HG02981 (cell line): ENCODE results near the gene DYNC2LI1.
"Not testable (repeated sequence)": the region's sequence is repeated elsewhere in the genome, so short reads cannot be mapped to it uniquely, and the experiment has no call there.

Source experiments
- ATAC-seq: cut with Tn5 transposase; IDR thresholded peaks from one replicate; pipeline ENCODE4 v1.9.1; 2021; ENCODE audit warnings: mild to moderate bottlenecking, moderate library complexity; ENCODE audit not compliant: unreplicated experiment

DYNC2LI1 gene

DNA sequence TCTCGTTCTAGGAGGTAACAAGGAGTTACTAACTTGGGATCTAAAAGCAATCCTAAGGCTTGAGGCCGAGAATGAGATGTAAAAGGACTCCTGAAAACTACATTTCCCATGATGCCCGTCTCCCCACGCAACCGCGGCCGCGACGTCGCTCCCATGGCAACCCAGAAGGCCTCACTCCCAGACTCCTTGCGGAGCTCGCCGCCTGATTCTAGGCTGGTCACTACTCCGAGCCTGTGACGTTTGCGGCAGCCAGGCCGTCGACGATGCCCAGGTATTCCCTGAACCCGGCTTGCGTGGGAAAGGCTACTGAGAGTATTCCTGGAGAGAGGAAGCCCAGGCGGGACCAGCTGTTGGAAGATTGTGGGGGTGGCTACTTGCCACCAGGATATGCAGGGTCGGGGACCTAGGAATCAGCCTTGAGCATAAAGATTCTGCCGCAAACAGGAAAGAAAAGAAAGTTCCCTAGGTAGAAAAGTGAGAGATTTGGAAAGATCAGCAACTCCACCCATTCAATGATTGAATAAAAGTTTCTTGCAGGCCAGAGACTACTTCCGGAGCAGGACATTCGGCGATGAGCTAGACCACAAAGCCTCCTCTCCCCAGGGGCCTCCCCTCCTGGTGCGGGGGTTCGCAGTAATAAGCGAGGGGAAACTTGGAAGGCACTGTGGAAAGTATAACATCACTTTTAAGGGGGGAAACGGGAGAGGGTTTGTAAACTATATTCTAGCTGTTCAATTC, at the start of gene DYNC2LI1:
DYNC2LI1 (plus strand) TSS at position 164 of the 738 bp plus-strand sequence; CDS start at position 264, 100 bp downstream.
- peak; percentile 98 for ATAC-seq

DNA sequence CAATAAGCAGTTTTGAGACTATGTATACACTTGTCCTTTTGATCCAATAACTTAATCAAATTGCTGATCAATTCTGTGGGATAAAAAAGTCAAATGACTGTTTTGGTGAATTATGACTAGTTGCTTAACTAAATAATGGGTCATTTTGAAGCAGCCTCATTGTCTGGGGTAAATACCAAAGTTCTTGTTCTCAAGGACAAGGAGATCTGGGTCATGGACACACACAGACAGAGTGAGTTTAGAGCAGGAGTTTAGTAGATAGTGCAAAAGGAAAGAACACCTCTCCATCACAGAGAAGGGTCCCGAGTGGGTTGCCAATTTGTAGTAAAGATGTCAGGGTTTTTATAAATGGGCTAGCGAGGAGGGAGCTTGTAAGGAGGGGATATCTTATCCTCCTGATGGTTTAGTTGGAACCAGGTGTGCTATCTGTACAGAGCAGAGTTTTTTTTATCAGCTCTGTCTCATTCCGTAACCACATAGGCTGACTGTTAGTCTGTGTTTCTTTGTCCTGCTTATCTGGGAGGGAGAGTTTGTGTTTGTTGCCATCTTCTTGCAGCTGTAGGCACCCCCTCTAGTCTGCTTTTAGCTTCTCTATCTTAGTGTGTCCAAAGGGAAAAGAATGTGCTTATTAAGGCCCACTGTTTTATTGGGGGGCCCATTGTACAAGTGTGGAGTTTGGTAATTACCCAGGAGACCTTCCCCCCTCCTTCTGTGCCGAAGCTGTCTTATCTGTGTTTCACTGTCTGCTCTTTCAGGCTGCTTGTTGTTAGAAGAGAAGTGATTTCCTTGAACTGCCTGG, 48.9 kb upstream of the DYNC2LI1 start:
- ATAC-seq = no peak

DNA sequence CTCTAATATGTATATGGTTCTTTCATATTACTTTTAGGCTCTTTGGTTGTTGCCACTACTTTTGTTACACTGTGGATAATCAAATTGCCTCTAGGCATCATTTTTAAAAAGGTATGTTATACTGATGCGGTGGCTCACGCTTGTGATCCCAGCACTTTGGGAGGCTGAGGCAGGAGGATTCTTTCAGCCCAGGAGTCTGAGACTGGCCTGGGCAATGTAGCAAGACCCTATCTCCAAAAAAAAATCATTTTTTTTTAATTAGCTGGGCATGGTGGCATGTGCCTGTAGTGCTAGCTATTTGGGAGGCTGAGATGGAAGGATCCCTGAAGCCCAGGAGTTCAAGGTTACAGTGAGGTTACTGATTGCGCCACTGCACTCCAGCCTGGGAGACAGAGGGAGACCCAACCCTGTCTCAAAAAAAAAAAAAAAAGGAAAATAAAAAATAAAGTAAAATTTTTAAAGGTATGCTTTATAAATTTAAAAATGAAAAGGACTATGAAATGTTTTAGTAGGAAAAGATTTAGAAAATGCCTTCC, 48.1 kb upstream of the DYNC2LI1 start:
- no peak for ATAC-seq

GRCh38 chr2:43726961-43727633, 46.7 kb upstream of the DYNC2LI1 start:
- ATAC-seq = not testable (repeated sequence)

DNA sequence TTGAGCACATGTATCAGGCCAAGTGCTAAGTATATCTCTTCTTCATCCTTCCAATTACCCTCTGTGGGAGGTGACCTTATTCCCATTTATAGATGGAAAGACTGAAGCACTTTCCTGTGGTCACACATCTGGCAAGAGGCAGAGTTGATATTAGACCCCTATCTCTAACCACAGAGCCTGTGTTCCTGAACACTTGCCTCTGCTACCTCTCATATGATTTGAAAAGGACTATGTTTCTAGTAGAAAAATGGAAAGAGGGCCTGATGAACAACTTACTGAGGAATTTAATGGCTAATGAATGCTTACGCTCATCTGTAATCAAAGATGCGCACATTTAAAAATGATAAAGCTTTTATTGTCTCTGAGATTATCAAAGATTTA, 46.2 kb upstream of the DYNC2LI1 start:
- no peak for ATAC-seq

DNA sequence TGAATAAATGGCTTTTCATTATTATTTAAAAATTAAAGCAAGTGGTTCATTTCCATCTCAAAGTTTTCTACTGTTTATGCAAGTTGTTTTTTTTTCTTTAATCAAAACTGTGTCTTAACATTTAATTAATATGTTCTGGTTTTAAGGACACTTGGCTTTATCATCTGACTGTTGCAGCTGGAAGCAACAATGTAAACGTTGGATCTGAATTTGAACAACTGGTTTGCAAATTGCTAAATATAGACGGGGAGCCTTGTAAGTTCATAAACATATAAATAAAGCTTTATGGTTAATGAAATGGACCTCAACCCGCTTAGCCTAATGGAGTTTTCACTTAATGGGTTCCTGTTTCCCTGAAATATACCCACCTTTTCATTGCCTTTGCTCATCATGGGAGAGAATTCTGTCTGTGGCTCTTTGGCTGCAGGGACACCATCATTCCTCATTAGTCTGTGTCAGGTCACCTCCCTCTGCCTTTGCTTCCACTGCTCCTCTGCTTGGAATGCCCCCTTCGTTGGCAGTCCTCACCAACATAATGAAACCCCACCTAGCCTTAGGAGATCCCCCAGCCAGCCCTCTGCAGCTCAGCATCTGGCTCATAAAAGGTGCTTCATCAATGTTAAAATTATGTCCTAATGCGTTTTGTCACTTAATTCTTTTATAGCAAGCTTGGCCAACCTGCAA, 44.2 kb upstream of the DYNC2LI1 start:
- no peak for ATAC-seq

- ATAC-seq = no peak
Observed at GRCh38 chr2:43731211-43731610, 42.6 kb upstream of the DYNC2LI1 start.

- ATAC-seq = no peak
Observed at GRCh38 chr2:43736637-43737036, 37.2 kb upstream of the DYNC2LI1 start.

- ATAC-seq = no peak
Observed at GRCh38 chr2:43737097-43737854, 36.6 kb upstream of the DYNC2LI1 start.

DNA sequence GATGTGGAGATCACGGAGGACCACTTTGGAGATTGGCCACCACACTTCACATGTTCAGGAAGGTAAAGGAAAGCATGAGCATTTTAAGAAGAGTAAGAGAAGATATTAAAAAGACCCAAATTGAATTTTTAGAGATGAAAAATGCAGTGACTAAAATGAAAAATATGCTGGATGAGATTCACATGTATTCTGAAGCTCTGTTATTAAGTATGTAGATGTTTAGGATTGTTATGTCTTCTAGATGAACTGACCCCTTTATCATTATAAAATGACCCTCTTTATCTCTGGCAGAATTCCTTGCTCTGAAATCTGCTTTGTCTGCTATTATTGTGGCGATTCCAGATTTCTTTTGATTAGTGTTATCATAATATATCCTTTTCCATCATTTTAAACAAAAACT, 36.0 kb upstream of the DYNC2LI1 start:
- no peak for ATAC-seq

DNA sequence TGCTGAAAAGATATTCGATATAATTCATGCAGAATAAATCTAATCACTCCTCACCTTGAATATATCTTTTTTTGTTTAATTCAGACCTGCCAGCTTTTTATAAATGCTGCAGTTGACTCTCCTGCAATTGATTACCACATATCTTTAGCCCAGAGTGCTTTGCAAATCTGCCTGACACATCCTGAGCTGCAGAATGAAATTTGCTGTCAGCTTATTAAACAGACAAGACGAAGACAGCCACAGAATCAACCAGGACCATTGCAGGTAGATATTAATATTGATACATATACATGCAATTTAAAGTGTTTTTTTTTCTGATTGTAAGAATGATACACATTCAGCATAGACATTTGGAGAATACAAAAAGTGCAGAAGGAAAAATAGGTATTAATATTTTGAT, 35.6 kb upstream of the DYNC2LI1 start:
- ATAC-seq = no peak

GRCh38 chr2:43743706-43744105, 30.1 kb upstream of the DYNC2LI1 start:
- no peak for ATAC-seq

DNA sequence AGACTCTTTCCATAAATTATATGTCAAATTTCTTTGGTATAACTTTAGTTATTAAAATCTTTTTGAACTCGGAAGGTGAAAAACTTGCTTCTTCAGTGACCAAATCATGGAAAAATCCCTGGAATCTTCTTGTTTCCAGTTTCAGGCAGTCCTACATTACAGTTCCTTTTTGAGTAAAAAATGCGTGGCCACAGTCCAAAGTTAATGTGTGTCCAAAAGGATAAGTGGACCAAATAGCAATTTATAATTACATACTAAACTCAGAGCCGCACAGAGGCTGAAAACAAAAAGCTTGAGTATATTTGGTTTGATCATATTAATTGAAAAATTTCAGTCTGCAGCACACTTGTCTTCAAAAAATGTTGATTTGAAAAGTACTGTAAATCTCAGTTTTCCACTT, 28.4 kb upstream of the DYNC2LI1 start:
- no peak for ATAC-seq

DNA sequence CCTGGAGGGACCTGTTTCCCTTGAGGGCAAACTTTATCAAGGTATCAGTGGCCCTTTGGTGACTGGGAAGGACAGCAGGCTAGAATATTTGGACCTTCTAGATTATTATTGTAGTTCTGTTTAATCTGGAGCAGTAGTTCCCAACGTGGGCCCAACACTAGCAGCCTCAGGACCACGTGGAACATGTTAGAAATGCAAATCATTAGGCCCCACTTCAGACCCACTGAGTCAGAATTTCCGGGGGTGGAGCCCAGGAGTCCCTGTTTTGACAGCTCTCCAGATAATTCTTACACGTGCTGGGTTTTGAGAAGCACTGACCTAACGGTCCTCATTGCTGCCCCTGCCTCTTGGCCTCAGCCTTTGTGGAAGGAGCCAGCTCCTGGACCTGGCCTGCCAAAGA, 25.5 kb upstream of the DYNC2LI1 start:
- no peak for ATAC-seq

DNA sequence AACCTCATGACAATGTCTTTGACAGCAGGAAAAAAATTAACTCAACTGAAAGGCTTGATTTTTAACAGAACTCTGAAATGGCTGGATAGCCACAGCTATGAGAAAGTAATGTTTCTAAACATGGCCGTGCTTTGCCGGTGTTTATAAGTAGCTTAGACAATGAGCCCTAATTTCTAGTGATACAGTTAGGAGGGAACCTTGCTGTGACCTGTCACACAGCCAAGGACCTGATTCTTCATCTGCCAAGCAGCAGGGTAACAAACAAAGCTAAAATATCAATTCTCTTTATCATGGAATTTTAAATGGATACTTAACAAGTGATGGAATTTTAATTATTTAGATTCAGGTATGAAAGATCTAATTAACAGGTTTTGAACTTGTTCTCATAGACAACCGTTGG, 24.3 kb upstream of the DYNC2LI1 start:
- ATAC-seq = no peak

DNA sequence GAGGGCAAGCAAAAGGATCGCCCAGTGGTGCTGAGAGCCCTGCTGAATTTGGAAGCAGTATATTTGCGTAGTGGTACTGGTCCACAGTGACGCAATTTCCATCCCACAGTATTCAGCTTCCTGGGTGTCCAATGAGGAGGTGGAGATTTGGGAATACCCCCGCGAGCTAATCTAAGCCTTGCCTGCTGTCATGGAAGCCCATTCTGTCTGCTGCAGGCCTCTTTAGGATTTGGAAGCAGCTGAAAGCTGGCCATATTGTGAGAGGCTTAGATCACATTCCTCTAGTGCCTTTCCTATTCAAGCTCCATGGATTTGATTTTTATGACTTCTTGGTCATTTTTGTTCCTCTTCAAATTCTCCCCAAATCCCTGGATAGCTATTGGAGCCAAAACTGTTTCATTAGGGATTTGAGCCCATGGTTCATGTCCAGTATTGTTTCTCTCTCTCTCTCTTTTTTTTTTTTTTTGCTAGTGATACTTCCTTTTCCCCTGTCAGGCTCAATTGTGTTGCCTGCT, 22.3 kb upstream of the DYNC2LI1 start:
- no peak for ATAC-seq

DNA sequence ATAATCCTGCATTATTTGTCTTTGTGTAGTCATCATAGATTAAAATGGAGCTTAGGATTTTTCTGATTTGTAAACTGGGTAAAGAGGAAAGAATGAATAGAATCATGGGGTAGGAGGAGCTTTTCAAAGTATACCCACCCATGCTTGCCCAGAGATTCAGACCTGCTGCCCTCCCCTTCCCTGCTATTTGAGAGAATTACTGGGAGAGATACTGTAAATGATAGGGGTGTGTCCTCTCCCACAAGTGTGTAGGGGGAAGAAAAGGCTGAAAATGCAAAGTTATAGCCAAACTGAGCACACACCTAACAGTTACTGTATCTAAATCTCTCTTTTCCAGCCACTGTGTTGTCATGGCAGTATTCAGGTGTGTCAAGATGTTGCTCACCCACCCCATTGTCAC, 21.5 kb upstream of the DYNC2LI1 start:
- ATAC-seq = no peak

- no peak for ATAC-seq
Observed at GRCh38 chr2:43754180-43754579, 19.7 kb upstream of the DYNC2LI1 start.

DNA sequence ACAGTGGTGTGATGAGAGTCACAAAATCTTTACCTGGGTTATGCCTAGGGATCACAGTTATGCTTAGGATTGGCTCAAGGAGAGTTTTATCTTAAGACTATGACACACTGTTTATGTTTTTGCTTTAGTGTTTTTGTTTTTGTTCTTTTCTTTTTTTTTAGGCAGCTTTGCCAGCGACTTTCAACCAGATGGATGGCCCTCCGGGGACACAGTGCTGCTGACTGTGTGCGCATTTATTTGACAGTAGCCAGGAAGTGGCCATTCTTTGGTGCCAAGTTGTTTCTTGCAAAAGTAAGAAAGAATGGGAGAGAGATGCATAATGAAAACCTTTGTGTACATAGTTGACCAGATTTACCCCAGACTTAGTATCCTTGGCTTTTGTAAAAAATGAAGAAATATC, 15.1 kb upstream of the DYNC2LI1 start:
- no peak for ATAC-seq

GRCh38 chr2:43759195-43759594, 14.6 kb upstream of the DYNC2LI1 start:
- ATAC-seq = no peak
